GM18508 (cell line): ENCODE measurements around the gene MAP3K9.

Experiments used
- ATAC-seq: cut with Tn5 transposase; IDR thresholded peaks from one replicate; pipeline ENCODE4 v1.9.1; 2021; ENCODE audit warnings: moderate number of reproducible peaks; ENCODE audit not compliant: insufficient read depth, unreplicated experiment

The MAP3K9 gene

GRCh38 chr14:70731447-70732239 lies 77.7 kb downstream of the MAP3K9 start:
- ATAC-seq: no peak

GRCh38 chr14:70730393-70730792 lies 78.9 kb downstream of the MAP3K9 start:
- no peak for ATAC-seq

GRCh38 chr14:70726651-70727375 lies 82.5 kb downstream of the MAP3K9 start:
- no peak for ATAC-seq

GRCh38 chr14:70724944-70725343 lies 84.4 kb downstream of the MAP3K9 start:
- no peak for ATAC-seq

- no peak for ATAC-seq
Observed at GRCh38 chr14:70724110-70724509, 85.2 kb downstream of the MAP3K9 start.

- no peak for ATAC-seq
Observed at GRCh38 chr14:70723276-70723675, 86.0 kb downstream of the MAP3K9 start.

GRCh38 chr14:70722418-70722817 lies 86.9 kb downstream of the MAP3K9 start:
- no peak for ATAC-seq

DNA sequence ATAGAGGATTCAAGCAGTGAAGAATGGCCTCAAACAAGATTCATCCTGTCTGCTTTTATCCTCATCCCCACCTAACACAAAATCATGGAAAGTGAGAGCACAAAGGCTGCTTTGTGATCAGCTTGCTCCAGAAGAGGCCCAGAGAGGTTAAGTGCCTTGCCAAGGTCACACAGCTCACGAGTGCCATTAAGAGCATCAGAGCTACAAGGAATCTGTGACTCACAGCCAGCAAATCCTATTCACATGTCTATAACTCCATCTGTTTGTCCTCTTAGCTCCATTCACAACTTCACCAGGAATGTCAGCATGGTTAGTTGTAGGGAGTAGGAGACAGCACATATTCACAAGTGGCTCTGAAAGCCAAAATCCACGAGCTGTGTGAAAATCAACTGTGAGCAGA lies 87.8 kb downstream of the MAP3K9 start:
- no peak for ATAC-seq

GRCh38 chr14:70718383-70719118 lies 90.8 kb downstream of the MAP3K9 start:
- ATAC-seq: no peak

- ATAC-seq: no peak
Observed at GRCh38 chr14:70716958-70717357, 92.4 kb downstream of the MAP3K9 start.

DNA sequence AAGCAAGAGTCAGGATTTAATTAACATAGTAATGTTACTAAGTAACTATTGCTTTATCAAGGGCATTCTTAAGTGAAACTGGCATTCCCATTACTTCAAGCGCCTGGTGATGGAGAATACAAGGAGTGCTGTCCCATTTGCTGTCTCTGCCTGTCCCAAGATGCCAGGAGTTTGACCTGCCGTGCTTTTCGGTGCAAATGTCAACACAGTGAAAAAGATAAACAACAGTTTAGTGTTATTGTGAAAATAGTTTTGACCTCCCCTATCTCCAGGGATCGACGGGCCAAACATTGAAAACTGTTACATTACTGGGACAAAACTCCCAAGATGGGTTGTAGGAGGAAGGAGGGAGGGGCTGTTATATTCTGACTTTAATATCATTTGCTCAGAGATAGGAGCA lies 92.8 kb downstream of the MAP3K9 start:
- ATAC-seq: no peak

- no peak for ATAC-seq
Observed at GRCh38 chr14:70714055-70714550, 95.2 kb downstream of the MAP3K9 start.

DNA sequence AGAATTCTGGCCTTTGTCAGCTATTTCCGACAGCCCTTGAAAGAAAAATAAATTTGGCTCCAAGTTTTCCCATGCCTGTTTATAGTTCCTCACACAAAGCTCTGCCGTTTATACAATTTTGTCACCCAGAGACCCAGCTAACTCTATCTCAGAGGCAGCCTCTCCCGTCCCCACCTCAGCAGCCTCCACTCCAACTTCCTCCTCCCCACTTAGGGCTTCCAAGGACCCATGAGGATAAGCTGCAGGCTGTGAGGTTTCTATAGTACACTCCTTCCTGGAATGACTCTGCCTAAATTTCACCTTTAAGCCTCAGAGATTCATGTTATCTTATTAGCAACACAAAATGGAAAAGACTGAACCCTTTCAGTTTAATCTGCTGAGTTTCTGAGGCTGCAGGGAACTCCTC lies 95.8 kb downstream of the MAP3K9 start:
- ATAC-seq: no peak

GRCh38 chr14:70713096-70713495 lies 96.2 kb downstream of the MAP3K9 start:
- no peak for ATAC-seq

DNA sequence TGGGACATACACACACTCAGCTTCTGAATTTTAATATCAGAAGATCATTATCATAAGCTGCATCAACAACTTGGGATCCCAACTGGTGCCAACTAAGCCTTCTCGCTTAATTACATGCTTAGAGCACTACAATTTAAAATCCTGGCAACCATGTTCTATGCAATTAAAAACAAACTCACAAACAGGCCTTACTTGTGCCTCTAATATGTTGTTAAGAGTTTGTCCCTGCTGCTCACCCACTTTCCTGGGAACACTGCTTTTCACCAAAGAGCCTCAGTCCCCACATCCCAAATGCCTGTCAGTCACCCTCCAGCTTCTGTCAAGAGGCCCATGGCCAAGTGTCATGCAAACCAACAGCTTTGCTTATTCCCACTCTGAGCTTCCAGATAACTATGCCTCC lies 97.9 kb downstream of the MAP3K9 start:
- ATAC-seq: no peak

- no peak for ATAC-seq
Observed at GRCh38 chr14:70709726-70710382, 99.5 kb downstream of the MAP3K9 start.

- ATAC-seq: no peak
Observed at GRCh38 chr14:70708717-70709570, 100.4 kb downstream of the MAP3K9 start.

GRCh38 chr14:70707138-70708038 lies 101.9 kb downstream of the MAP3K9 start:
- ATAC-seq: no peak
